DND-41 (cell line): ENCODE measurements around the gene PSG6.
"Not testable (repeated sequence)": the region's sequence is repeated elsewhere in the genome, so short reads cannot be mapped to it uniquely, and the experiment has no call there.

Experiments used
- ATAC-seq: fragments of 200-7000 bp; cut with Tn5 transposase; 3 replicates; pipeline ENCODE4 v1.9.1; 2021; ENCODE audit warnings: low read depth; ENCODE audit not compliant: insufficient read depth
- DNase-seq: peaks from one replicate; pipeline ENCODE4 v3.0.0-alpha.2; 2020
- H2AFZ ChIP-seq: 2 replicates; pipeline ENCODE4 v1.6.0; 2012; ENCODE audit warnings: low read depth, low read length
- H3K27ac ChIP-seq: 2 replicates; pipeline ENCODE4 v1.5.1; 2012; ENCODE audit warnings: low read length, inconsistent platforms
- H3K27me3 ChIP-seq: fragments of 200-600 bp; sonication (generic); 2 replicates; pipeline ENCODE4 v1.6.0; 2012; ENCODE audit warnings: low read length, mild to moderate bottlenecking, inconsistent platforms; ENCODE audit not compliant: insufficient read depth, poor library complexity
- H3K36me3 ChIP-seq: 2 replicates; pipeline ENCODE4 v1.5.1; 2012; ENCODE audit warnings: low read length, inconsistent platforms; ENCODE audit not compliant: insufficient read depth
- H3K4me1 ChIP-seq: 2 replicates; pipeline ENCODE4 v1.5.1; 2012; ENCODE audit warnings: mild to moderate bottlenecking, low read length; ENCODE audit not compliant: insufficient read depth
- H3K4me2 ChIP-seq: 2 replicates; pipeline ENCODE4 v1.6.0; 2012; ENCODE audit warnings: mild to moderate bottlenecking, moderate library complexity, low read length, inconsistent platforms; ENCODE audit not compliant: insufficient read depth
- H3K4me3 ChIP-seq, 2 experiments: fragments of 200-600 bp in 1 of 2; shearing (Covaris generic) in 1 of 2; 2 replicates each; pipeline ENCODE4 v1.5.1; 2012 to 2016; ENCODE audit warnings: inconsistent platforms in 2 of 2, low read length in 2 of 2, mild to moderate bottlenecking in 2 of 2, low read depth in 1 of 2, moderate library complexity in 1 of 2
- H3K79me2 ChIP-seq: 2 replicates; pipeline ENCODE4 v1.6.0; 2012; ENCODE audit warnings: low read length, inconsistent platforms; ENCODE audit not compliant: insufficient read depth
- H3K9ac ChIP-seq: 2 replicates; pipeline ENCODE4 v1.6.0; 2012; ENCODE audit warnings: low read depth, mild to moderate bottlenecking, inconsistent platforms, low read length, moderate library complexity
- H3K9me3 ChIP-seq: 2 replicates; pipeline ENCODE4 v1.5.1; 2012; ENCODE audit warnings: low read length, moderate library complexity, mild to moderate bottlenecking, inconsistent platforms; ENCODE audit not compliant: insufficient read depth, severe bottlenecking
- H4K20me1 ChIP-seq: 2 replicates; pipeline ENCODE4 v1.6.0; 2012; ENCODE audit warnings: low read length; ENCODE audit not compliant: insufficient read depth
- EZH2 ChIP-seq: IDR thresholded peaks from 3 replicates; pipeline ENCODE4 v1.6.1; 2012; ENCODE audit warnings: borderline replicate concordance, low read depth, mild to moderate bottlenecking, moderate library complexity, low read length, inconsistent platforms; ENCODE audit not compliant: severe bottlenecking
- TF ChIP-seq, protein P1 (sequence below): IDR thresholded peaks from 2 replicates; pipeline ENCODE4 v1.5.1; 2012; ENCODE audit warnings: borderline replicate concordance, low read length, moderate library complexity, mild to moderate bottlenecking; ENCODE audit not compliant: poor library complexity, severe bottlenecking; ENCODE audit errors: extremely low read depth

Gene PSG6

DNA sequence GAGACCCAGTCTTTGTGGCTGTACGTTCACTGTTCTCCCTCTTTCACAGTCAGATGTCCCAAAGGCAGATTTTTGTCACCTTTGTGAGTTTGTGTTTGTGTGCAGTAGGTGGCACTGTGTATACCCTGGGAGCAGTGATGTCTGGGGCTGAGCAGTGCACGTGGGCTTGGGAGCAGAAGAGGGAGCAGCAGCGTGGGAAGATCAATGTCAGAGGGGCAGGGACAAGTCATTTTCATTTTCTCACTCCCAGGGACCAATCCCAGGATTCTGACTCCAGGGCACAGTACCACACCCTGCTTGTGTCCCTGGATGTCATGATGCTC lies 2.0 kb upstream of the PSG6 start:
- H3K27me3 ChIP-seq: no peaks in the 10 kb centered on the region
- no peaks in the 10 kb centered on the region for H4K20me1 ChIP-seq
- H3K4me2 ChIP-seq: no peak overlapping the region
- no peaks in the 10 kb centered on the region for H3K36me3 ChIP-seq
- H3K4me3 ChIP-seq: no peak overlapping the region
- no peak overlapping the region for H3K9ac ChIP-seq
- no peaks in the 10 kb centered on the region for H3K9me3 ChIP-seq
- no peak for ATAC-seq
- DNase-seq: no peak
- no peak overlapping the region for H2AFZ ChIP-seq
- H3K27ac ChIP-seq: no peak overlapping the region
- H3K79me2 ChIP-seq: no peaks in the 10 kb centered on the region
- TF ChIP-seq, protein P1, sequence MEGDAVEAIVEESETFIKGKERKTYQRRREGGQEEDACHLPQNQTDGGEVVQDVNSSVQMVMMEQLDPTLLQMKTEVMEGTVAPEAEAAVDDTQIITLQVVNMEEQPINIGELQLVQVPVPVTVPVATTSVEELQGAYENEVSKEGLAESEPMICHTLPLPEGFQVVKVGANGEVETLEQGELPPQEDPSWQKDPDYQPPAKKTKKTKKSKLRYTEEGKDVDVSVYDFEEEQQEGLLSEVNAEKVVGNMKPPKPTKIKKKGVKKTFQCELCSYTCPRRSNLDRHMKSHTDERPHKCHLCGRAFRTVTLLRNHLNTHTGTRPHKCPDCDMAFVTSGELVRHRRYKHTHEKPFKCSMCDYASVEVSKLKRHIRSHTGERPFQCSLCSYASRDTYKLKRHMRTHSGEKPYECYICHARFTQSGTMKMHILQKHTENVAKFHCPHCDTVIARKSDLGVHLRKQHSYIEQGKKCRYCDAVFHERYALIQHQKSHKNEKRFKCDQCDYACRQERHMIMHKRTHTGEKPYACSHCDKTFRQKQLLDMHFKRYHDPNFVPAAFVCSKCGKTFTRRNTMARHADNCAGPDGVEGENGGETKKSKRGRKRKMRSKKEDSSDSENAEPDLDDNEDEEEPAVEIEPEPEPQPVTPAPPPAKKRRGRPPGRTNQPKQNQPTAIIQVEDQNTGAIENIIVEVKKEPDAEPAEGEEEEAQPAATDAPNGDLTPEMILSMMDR: peak; percentile 17
- TF ChIP-seq EZH2: no peak
- no peaks in the 10 kb centered on the region for H3K4me1 ChIP-seq

DNA sequence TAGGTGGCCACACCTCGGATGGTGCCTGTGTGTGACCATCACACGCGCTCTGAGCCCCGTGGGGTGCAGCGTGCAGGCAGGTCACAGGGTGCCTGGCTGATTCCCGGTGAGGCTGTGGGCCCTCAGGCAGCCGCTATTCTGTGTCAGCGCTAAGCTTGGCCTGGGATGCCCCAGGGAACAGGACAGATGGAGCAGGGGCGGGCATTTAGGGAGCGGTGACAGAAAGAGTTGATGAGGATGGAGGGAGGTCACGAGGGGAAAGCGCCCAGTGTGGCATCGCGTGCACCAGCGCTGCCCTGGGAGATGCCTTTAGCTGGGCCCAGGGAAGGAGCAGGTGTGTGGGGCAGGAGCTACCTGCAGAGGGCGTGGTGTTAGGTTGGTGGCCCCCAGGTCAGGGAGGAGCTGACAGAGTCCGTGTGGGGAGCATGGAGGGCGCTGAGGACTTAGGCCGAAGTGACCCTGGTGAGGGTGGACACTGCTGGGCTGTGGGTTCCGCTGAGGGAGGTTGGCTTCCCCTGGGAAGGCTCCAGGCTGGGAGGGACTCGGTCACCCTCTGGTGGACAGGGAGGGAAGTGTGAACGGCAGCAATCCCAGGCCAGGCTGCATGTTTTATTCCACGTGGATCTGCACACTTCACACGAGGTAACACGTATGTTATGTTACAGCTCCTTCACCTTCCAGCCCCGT lies 1.5 kb upstream of the PSG6 start:
- not testable (repeated sequence) for H3K4me3 ChIP-seq, H2AFZ ChIP-seq

DNA sequence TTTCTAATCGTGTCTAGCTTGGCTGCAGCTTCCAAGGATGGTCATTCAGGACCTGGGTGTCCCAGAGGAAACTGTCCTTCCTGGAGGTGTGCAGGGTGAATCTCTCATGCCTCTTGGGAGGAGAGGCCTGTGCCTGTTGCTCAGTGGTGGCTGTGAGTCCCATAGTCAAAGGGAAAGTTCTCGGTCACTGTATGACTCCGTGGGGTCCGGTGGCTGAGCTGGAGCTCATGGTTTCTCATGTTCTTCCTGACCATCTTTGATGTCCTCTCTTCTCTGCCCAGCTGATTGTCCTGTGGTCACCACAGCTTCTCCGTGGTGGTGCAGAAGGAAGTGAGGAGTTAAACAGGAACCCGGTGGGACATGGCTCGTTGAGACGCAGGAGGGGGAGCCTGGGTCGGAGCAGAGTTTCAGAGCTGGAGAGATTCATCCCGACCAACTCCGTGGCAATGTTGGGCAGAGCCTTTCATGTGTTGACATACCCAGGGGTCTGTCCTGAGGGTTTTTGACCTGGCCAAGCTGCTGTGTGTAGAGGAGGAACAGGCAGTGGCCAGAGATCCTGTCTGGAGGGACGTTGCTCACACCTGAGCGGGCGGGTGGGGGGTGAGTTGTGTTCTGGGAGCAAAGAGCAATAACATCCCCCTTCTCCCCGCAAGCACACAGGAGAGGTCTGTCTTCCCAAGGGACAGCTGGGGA lies 829 bp upstream of the PSG6 start:
- not testable (repeated sequence) for DNase-seq, H3K4me2 ChIP-seq, H3K9ac ChIP-seq, H3K36me3 ChIP-seq, H3K27ac ChIP-seq, H3K4me3 ChIP-seq, H3K79me2 ChIP-seq, H3K27me3 ChIP-seq, H4K20me1 ChIP-seq, H2AFZ ChIP-seq, H3K4me1 ChIP-seq, H3K9me3 ChIP-seq, ATAC-seq

More for the DNA sequence above, 1.5 kb upstream of the PSG6 start:
- not testable (repeated sequence) for H3K4me2 ChIP-seq, H3K27me3 ChIP-seq, H3K27ac ChIP-seq, H3K9ac ChIP-seq, ATAC-seq, H3K36me3 ChIP-seq, H3K9me3 ChIP-seq, H3K4me1 ChIP-seq, H4K20me1 ChIP-seq, DNase-seq, H3K79me2 ChIP-seq
- TF ChIP-seq, protein P1: peak; percentile 45

DNA sequence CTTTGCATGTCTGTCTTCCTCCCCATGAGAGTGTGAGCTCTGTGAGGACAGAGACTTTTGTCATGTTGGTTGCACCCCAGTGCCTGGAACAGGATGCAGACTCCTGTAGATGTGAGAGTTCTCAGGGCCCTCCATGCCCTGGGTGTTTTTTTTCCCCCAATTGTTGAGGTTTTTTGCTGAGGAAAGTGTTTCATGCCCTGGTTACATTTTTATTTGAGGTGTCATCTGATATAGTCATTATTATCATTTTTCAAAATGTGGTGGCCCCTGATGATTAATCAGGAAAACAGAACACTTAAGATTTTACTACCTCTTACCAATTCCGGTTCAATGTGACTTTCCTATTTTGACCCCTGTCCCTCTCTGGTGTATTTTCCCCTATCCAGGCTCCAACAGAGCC lies 763 bp downstream of the PSG6 start:
- not testable (repeated sequence) for H3K27me3 ChIP-seq, H4K20me1 ChIP-seq, H3K9ac ChIP-seq, H3K9me3 ChIP-seq, H3K4me2 ChIP-seq, H3K27ac ChIP-seq, H3K4me3 ChIP-seq, H3K4me1 ChIP-seq, ATAC-seq, DNase-seq, H2AFZ ChIP-seq, H3K36me3 ChIP-seq, H3K79me2 ChIP-seq

DNA sequence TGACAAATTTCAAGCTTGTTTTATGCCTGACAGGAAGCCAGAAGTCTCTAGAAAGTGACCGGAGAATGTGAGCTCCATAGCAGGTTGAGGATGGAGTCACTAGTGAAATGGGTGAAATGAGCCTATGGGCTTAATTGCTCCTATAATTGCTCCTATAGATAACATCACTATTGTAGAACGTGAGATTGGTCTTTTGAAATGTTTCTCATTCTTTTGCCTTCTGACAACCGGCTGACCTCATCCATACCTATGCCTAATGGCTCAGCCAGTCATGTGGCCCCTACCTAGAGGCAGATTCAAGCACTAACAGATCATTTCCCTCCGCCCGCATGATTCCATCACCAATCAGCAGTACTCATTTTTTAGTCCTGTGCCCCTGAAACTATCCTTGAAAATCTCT lies 4.2 kb downstream of the PSG6 start:
- not testable (repeated sequence) for H4K20me1 ChIP-seq, H3K36me3 ChIP-seq, ATAC-seq, H3K4me1 ChIP-seq, H3K27ac ChIP-seq, H3K27me3 ChIP-seq, H3K4me3 ChIP-seq, H3K4me2 ChIP-seq, H3K9me3 ChIP-seq, H3K9ac ChIP-seq, DNase-seq, H3K79me2 ChIP-seq, H2AFZ ChIP-seq

DNA sequence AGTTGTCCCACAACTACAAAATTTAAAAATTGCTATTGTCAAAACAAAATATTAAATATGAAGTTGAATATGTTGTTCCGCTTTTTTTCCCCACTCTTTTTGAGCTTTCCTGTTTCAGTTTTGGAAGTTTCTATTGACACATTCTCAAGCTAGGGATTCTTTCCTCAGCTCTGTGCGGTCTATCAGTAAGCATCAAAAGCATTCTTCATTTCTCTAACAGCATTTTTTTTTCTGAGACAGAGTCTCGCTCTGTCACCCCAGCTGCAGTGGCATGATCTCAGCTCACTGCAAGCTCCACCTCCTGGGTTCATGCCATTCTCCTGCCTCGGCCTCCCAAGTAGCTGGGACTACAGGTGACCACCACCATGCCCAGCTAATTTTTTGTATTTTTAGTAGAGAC lies 4.8 kb downstream of the PSG6 start:
- not testable (repeated sequence) for H3K4me3 ChIP-seq, DNase-seq, H3K4me2 ChIP-seq, H3K79me2 ChIP-seq, H3K9ac ChIP-seq, H3K9me3 ChIP-seq, H3K36me3 ChIP-seq, H3K4me1 ChIP-seq, H2AFZ ChIP-seq, H3K27me3 ChIP-seq, H3K27ac ChIP-seq, H4K20me1 ChIP-seq, ATAC-seq

DNA sequence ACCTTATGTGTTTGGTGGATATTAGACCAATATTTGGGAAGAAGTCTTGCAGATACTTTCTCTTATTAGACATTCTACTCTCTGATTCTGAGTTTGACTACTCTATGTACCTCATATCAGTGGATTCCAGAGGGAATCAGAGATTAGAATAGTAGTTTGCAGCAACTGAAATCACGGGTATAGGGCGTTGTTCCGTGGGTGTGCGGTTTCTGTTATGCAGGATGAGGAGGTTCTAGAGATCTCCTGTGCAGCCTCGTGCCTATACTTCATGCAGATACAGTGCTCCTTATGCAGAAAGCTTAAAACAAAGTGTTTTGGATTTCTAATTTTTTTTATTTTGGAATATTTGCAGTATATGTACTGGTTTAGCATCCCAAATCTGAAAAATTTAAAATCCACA lies 6.0 kb downstream of the PSG6 start:
- not testable (repeated sequence) for H3K79me2 ChIP-seq, H4K20me1 ChIP-seq, ATAC-seq, H3K4me2 ChIP-seq, DNase-seq, H3K4me3 ChIP-seq, H3K9me3 ChIP-seq, H3K36me3 ChIP-seq, H3K27me3 ChIP-seq, H3K9ac ChIP-seq, H2AFZ ChIP-seq, H3K27ac ChIP-seq, H3K4me1 ChIP-seq
